HepG2 (cell line): ENCODE results near the gene LAMC3. TPM values are rescaled to one million over a fixed set of nuclear protein-coding genes. Genes with fewer than 3 reads are reported as not detected.
A peak's percentile ranks its signal among the peaks of the same experiment; 100 is the strongest.

Experiments used
- ATF1 ChIP-seq: IDR thresholded peaks from 2 replicates; pipeline ENCODE4 v1.6.1; 2016; ENCODE audit warnings: mild to moderate bottlenecking, control low read depth
- FOXJ3 ChIP-seq: sonication (generic); formaldehyde crosslinking; IDR thresholded peaks from 2 replicates; pipeline ENCODE4 v1.4.0; 2020; ENCODE audit warnings: missing genetic modification reagents, mild to moderate bottlenecking, borderline replicate concordance
- HDAC2 ChIP-seq: sonication (generic); formaldehyde crosslinking; IDR thresholded peaks from 2 replicates; pipeline ENCODE4 v1.4.0; 2020; ENCODE audit warnings: missing genetic modification reagents
- HOXA7 ChIP-seq: sonication (generic); formaldehyde crosslinking; IDR thresholded peaks from 2 replicates; pipeline ENCODE4 v1.8.1; 2022; ENCODE audit warnings: mild to moderate bottlenecking, missing genetic modification reagents, moderate library complexity
- KAT7 ChIP-seq: IDR thresholded peaks from 2 replicates; pipeline ENCODE4 v1.6.1; 2018; ENCODE audit warnings: borderline replicate concordance, missing compliant biosample characterization
- KDM5B ChIP-seq: sonication (generic); formaldehyde crosslinking; IDR thresholded peaks from 2 replicates; pipeline ENCODE4 v1.4.0; 2020; ENCODE audit warnings: missing genetic modification reagents, mild to moderate bottlenecking, borderline replicate concordance
- RBFOX2 ChIP-seq: fragments of 200-400 bp; formaldehyde crosslinking; IDR thresholded peaks from 2 replicates; pipeline ENCODE4 v1.6.1; 2017; ENCODE audit warnings: low read depth, mild to moderate bottlenecking, low read length
- TAF15 ChIP-seq: fragments of 200-400 bp; formaldehyde crosslinking; IDR thresholded peaks from one replicate; pipeline ENCODE4 v1.6.1; 2018; ENCODE audit warnings: mild to moderate bottlenecking, low read depth, low read length; ENCODE audit not compliant: poor library complexity, severe bottlenecking
- TCF12 ChIP-seq, 2 experiments: fragments of 450-650 bp in 1 of 2; sonication (generic) in 1 of 2; formaldehyde crosslinking in 1 of 2; IDR thresholded peaks; 2 replicates each; pipeline versions ENCODE4 v1.6.1 to v1.8.0; 2017 to 2022; ENCODE audit warnings: antibody characterized with exemption in 1 of 2, mild to moderate bottlenecking in 1 of 2, missing genetic modification reagents in 1 of 2, moderate library complexity in 1 of 2
- ZFX ChIP-seq: sonication (generic); formaldehyde crosslinking; IDR thresholded peaks from 2 replicates; pipeline ENCODE4 v1.4.0; 2020; ENCODE audit warnings: mild to moderate bottlenecking, low read depth, missing genetic modification reagents, moderate library complexity
- ZNF138 ChIP-seq: sonication (generic); formaldehyde crosslinking; IDR thresholded peaks from 2 replicates; pipeline ENCODE4 v1.5.0; 2020; ENCODE audit warnings: mild to moderate bottlenecking, low read depth, missing genetic modification reagents
- ZNF142 ChIP-seq: sonication (generic); formaldehyde crosslinking; IDR thresholded peaks from 2 replicates; pipeline ENCODE4 v1.4.0; 2020; ENCODE audit warnings: missing genetic modification reagents
- ZNF235 ChIP-seq: sonication (generic); formaldehyde crosslinking; IDR thresholded peaks from 2 replicates; pipeline ENCODE4 v1.8.1; 2023; ENCODE audit warnings: mild to moderate bottlenecking, missing genetic modification reagents, borderline replicate concordance
- ZNF33A ChIP-seq: sonication (generic); formaldehyde crosslinking; IDR thresholded peaks from 2 replicates; pipeline ENCODE4 v1.5.1; 2020; ENCODE audit warnings: missing genetic modification reagents, mild to moderate bottlenecking, moderate library complexity, borderline replicate concordance
- ZNF350 ChIP-seq: sonication (generic); formaldehyde crosslinking; IDR thresholded peaks from 2 replicates; pipeline ENCODE4 v1.4.0; 2020; ENCODE audit warnings: mild to moderate bottlenecking, low read depth, missing genetic modification reagents, borderline replicate concordance
- ZNF496 ChIP-seq: sonication (generic); formaldehyde crosslinking; IDR thresholded peaks from 2 replicates; pipeline ENCODE4 v1.8.1; 2023; ENCODE audit warnings: mild to moderate bottlenecking, moderate library complexity, missing genetic modification reagents; ENCODE audit not compliant: insufficient replicate concordance
- ZNF589 ChIP-seq: sonication (generic); formaldehyde crosslinking; conservative IDR thresholded peaks from 2 replicates; pipeline ENCODE4 v1.8.0; 2022; ENCODE audit warnings: mild to moderate bottlenecking, moderate library complexity, missing genetic modification reagents
- ZNF614 ChIP-seq: IDR thresholded peaks from 2 replicates; pipeline ENCODE4 v1.6.1; 2018; ENCODE audit warnings: missing biosample characterization, missing genetic modification reagents, inconsistent platforms, borderline replicate concordance
- ZNF747 ChIP-seq: sonication (generic); formaldehyde crosslinking; IDR thresholded peaks from 2 replicates; pipeline ENCODE4 v1.8.1; 2023; ENCODE audit warnings: missing genetic modification reagents, mild to moderate bottlenecking, borderline replicate concordance
- ZNF790 ChIP-seq: sonication (generic); formaldehyde crosslinking; IDR thresholded peaks from 2 replicates; pipeline ENCODE4 v1.8.0; 2022; ENCODE audit warnings: missing genetic modification reagents, mild to moderate bottlenecking, borderline replicate concordance
- ZNF878 ChIP-seq: sonication (generic); formaldehyde crosslinking; IDR thresholded peaks from 2 replicates; pipeline ENCODE4 v1.8.1; 2023; ENCODE audit warnings: mild to moderate bottlenecking, missing genetic modification reagents, moderate library complexity
- polyA plus RNA-seq, 8 experiments: library from polyadenylated mRNA; depleted of rRNA in 3 of 8; stranded (reverse) in 7 of 8; unstranded in 1 of 8; fragments of >200 nt; fragmentation: Illumina TruSeq in 4 of 8; extraction: Trizol in 4 of 8; gene quantifications; 2 replicates each; pipeline versions ENCODE4 v1.2.1 to v1.2.3, GENCODE V29; 2011 to 2016; ENCODE audit warnings: low read depth in 4 of 8, missing spikeins in 1 of 8, mixed read lengths in 1 of 8; ENCODE audit not compliant: insufficient read depth in 1 of 8
- total RNA-seq, 5 experiments: library from RNA; depleted of rRNA; stranded (reverse); fragments of >200 nt; fragmentation: Illumina TruSeq; extraction: Trizol; gene quantifications; 2 replicates each; pipeline ENCODE4 v1.2.3, GENCODE V29; 2016; ENCODE audit warnings: low read depth in 1 of 5
- TF ChIP-seq, protein P1 (sequence below): sonication (generic); formaldehyde crosslinking; IDR thresholded peaks from 2 replicates; pipeline ENCODE4 v1.4.0; 2020; ENCODE audit warnings: low read depth, mild to moderate bottlenecking, missing genetic modification reagents

The LAMC3 gene
- total and polyA plus RNA-seq, 2 of the 13 experiments (the other 11 are each of a cell fraction or from before 2014, with no cell fraction given), result 0.07 to 0.57 TPM

DNA sequence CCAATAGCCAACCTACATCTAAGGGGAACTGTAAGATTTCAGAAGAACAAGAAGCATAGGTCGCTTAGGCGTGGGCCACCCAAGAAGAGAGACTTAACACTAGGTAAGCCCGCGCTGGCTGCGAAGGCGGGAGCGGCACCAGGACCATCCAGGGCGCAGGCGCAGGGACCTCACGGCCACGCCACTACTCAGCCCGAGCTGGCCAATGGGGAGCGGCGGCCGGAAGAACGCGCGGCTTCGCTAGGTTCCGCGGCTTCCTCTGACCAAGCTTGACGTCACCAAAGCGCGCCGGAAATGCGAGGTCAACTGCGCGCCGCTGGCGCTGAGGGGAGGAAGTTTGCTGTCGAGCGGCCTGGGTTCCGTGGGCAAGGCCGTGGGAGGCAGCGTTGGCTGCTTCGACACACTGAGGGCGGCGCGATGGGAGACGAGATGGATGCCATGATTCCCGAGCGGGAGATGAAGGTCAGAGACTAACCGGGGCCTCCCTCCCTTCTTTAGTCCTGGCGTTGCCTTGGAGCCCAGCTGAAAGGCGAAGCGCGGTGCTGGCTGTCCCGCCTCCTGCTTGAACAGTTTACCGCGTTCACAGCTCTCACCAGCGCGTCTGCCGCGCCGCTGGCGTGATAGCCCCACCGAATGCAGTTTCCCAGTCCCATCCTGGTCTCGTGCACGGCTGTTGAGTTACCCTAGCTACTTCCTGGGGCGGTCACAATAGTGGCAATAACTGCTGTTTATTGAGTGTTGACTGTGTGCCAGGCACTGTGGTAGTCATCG is 116.5 kb downstream of the LAMC3 start, which contains the start of gene NUP214 (continued):
- TF ChIP-seq ZNF790 (CRISPR knock-in tag), result no peak; the same call in 1 of the 2 replicates
- TF ChIP-seq ZNF614 (CRISPR knock-in tag), result peak; percentile 91; the same call in 1 of the 2 replicates
- TF ChIP-seq ZNF496 (CRISPR knock-in tag), result no peak
- 0 out of 2 replicates have a peak, but pooled peaks have one; percentile 13 for TF ChIP-seq ZNF142 (CRISPR knock-in tag)
- no peak for TF ChIP-seq ZNF878
- no peak; the same call in 1 of the 2 replicates for TF ChIP-seq ZNF33A
- peak; percentile 100 for TF ChIP-seq ATF1 (CRISPR knock-in tag)
- no peak for TF ChIP-seq TAF15
- TF ChIP-seq KAT7 (CRISPR knock-in tag), result peak; percentile 70; the same call in 1 of the 2 replicates
- no peak for TF ChIP-seq HOXA7 (CRISPR knock-in tag)
- TF ChIP-seq ZNF235, result peak; percentile 71; the same call in 1 of the 2 replicates
- TF ChIP-seq, protein P1, sequence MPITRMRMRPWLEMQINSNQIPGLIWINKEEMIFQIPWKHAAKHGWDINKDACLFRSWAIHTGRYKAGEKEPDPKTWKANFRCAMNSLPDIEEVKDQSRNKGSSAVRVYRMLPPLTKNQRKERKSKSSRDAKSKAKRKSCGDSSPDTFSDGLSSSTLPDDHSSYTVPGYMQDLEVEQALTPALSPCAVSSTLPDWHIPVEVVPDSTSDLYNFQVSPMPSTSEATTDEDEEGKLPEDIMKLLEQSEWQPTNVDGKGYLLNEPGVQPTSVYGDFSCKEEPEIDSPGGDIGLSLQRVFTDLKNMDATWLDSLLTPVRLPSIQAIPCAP (CRISPR knock-in tag), result no peak
- peak; percentile 95 for TF ChIP-seq RBFOX2
- peak; percentile 90; the same call in 1 of the 2 replicates for TF ChIP-seq KDM5B
- peak; percentile 99 for TF ChIP-seq ZFX (CRISPR knock-in tag)
- peak; percentile 96 for TF ChIP-seq HDAC2 (CRISPR knock-in tag)
- TF ChIP-seq ZNF350 (CRISPR knock-in tag), result peak; percentile 95
- peak; percentile 88 for TF ChIP-seq ZNF747 (CRISPR knock-in tag)
- TF ChIP-seq FOXJ3 (CRISPR knock-in tag), result peak; percentile 15; the same call in 1 of the 2 replicates
- TF ChIP-seq TCF12 (IDR thresholded peaks at IDR 0.05), result no peak
- TF ChIP-seq TCF12 (CRISPR knock-in tag; IDR thresholded peaks at IDR 0.05), result no peak
- TF ChIP-seq ZNF138 (CRISPR knock-in tag), result peak; percentile 83; the same call in 1 of the 2 replicates
- no peak for TF ChIP-seq ZNF589 (CRISPR knock-in tag)
